GM21619 (cell line): ENCODE measurements around the gene RAB27A.

Source experiments
- ATAC-seq: cut with Tn5 transposase; IDR thresholded peaks from one replicate; pipeline ENCODE4 v1.9.1; 2021; ENCODE audit not compliant: unreplicated experiment

Gene RAB27A

DNA sequence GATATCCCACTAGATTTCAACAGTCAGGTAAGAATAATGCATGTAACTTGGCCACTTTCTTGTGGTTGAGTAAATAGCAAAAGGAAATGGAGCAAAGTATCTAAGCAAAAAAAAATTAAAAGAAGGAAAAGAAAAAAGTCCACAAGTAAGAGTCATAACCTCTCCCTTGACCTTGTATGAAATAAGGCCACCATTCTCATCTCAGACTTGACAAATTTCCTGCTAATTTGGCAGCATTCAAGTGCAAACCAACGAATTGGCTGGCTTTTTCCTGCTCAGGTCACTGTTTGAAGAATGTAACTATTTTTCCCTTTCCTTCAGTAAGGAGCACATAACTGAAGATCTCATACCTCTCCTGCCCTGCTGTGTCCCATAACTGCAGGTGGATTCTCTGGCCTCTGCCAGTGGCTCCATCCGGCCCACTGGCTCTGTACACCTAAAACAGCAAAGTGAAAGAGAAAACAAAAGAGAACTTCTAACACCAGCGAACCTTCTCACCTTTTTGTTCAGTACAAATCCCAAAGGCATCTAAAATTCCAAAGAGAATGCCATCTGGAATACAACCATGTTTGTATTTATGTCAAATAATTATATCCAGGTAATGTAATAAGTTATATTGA is 59.5 kb downstream of the RAB27A start:
- no peak for ATAC-seq

DNA sequence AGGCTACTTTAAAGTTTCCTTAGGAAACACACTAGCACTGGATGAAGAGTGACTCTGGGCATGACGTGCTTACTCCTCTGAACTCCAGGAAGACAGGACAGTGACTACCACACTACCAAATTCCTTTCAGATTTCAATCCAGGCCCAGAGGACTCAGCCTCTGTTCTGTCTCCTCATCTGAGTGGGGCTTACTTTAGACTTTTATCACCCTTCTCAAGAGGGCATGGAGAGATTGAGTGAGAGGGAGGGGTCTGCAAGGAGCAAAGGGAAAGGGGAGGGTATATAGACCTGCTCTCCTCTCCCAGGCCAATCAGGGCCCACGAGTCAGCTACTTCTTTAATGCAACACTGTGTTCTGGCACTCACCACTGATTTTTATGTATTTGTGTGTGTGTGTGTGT is 63.5 kb downstream of the RAB27A start:
- ATAC-seq = no peak

DNA sequence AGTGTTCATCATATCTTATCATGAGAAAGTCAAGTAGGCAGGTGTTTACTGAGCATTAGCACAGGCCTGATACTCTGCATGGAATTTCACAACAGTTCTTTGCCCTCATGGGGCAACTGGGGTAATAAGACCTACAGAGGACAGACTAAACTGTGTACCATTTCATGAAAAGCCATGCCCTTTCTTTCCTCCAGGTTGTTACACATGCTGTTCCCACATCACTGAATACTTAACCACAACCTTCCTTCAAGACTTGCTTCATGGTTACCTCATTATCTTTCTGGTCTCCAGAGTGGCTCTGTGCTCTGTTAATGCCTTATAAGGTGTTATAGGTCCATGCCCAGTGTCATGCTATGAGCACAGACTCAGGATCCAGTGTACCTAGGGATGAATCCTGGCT is 64.7 kb downstream of the RAB27A start:
- ATAC-seq = no peak

DNA sequence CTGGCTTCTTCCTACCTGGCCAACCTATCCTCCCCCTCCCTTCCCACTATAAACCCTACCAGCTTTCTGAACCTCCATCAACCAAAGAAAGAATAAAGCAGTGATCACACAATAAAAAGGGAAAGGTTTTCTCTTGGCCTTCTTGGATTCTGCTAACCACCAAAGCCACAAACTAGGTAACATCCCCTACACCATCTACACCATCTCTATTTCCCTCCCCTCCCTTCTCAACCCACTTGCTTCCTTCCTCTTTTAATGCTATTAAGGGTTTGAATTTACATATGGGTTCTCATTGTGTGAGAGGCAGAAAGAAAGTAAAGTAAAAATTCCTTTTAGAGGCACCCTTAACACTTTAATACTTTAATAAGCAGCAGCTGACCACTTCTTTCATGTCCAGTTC is 67.0 kb downstream of the RAB27A start:
- peak; percentile 58 for ATAC-seq

DNA sequence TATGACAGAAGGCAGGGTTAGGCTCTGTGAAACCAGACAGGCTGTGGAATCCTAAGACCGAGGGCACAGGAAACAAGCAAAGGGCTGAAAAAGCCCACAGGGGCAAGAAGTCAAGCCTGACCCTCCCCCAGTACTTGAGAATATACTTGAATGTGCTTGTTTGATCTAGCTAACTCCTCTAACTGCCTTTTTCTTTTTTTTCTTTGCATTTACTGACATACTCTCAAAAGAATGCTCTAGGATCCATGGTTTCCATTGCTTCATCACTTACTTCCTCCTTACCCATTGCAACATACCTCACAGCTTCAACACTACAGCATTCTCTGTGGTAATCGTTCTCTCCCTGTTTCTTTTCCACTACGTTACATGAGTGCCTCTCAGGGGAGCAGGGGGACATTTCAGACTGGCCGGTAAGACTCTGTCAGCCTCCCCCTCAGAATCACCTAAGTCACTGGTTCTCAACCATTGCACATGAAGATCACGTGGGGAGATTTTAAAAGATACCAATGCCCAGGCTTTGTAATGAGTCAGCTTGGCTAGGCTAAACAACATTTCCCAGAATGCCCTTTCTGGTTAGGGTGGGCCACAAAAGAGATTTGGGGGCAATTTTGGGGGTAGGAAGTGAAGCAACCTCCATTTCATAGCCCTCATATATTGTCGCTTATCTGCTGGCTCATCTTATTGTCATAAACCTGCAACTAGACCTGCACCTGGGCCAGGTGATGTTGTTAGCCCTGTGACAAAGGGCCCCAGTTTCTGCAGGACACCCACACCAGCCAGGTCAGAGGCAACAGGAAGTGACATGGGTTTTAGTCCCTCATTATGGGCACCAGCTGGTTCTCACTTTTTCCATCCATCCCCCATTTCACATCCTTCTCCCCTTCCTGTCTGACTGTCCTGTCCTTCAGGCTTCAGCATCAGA is 68.3 kb downstream of the RAB27A start:
- peak; percentile 38 for ATAC-seq

DNA sequence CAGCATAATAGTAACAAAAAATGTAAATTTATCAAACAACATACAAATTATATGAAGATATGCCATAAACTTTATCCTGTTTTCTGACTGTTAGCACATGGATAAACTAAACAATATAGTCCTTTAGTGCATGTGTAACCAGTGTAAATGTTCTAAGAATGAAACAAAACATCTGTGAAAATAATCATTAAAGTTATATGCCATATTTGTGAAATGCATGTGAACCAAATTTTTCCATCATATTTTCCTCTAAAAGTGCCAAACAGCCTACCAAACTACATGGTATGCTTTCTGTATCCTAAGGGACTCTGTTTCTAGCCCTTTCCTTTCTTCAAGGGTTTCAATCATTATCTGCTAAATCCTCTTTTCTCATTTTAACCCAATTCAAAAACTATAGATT is 69.0 kb downstream of the RAB27A start:
- no peak for ATAC-seq

DNA sequence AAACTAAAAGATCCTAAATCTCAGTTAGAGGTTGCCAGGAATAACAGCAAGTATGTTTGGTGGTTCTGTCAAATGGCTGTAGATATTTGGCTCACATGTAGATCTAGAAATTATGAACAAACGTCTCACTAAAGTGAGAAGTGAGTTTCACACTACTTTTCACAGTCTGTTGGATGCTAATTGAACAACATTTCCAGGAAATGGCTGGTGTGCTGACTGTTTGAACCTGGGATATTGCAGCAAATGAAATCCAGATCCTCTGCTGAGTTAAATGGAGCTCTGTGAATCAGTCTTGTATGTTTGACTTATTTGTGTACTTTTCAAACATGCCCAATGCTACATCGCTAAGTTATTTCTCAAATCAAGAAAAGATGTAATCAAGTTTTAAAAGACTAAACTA is 71.6 kb downstream of the RAB27A start:
- ATAC-seq = no peak

DNA sequence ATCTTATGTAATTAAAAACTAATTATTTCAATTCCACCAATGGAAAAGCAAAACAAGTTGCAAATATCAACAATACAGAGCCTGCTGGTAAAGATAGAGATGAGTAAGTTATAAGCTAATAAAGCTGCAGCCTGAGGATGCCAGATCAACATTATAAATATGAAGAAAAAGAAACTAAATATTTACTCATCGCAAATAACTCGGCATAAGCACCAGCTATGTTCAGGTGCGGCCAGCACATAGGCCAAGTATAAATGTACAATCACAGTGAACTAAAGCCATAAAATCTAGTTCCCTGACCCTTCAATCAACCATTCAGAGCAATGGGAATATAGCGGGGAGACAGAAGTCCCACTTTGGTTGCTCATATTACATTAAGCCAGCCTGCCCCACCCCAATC is 85.1 kb downstream of the RAB27A start:
- ATAC-seq = no peak

DNA sequence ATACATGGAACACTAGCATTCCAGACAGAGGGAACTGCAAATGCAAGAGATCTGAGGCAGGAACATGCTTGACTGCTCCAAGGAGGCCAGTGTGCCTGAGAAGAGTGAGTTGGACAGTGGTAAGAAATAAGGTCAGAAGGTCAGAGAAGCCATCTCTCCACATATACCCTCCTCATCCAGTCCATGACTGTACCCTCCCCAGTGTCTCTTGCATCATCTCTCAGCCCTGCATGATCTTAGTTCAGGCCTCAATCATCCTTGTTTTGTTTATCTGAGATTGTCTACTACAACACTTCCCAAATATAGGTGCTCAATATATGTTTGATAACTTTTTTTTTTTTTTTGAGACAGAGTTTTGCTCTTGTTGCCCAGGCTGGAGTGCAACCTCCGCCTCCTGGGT is 87.4 kb downstream of the RAB27A start:
- ATAC-seq = no peak

DNA sequence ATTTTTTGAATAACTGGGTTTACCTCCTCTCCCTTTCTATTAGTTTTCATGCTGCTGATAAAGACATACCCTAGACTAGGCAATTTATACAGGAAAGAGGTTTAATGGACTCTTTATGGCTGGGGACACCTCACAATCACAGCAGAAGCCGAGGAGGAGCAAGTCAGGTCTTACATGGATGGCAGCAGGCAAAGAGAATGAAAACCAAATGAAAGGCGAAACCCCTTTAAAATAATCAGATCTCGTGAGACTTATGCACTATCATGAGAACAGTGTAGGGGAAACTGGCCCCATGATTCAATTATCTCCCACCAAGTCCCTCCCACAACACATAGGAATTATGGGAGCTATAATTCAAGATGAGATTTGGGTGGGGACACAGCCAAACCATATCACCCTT is 90.9 kb downstream of the RAB27A start:
- no peak for ATAC-seq

DNA sequence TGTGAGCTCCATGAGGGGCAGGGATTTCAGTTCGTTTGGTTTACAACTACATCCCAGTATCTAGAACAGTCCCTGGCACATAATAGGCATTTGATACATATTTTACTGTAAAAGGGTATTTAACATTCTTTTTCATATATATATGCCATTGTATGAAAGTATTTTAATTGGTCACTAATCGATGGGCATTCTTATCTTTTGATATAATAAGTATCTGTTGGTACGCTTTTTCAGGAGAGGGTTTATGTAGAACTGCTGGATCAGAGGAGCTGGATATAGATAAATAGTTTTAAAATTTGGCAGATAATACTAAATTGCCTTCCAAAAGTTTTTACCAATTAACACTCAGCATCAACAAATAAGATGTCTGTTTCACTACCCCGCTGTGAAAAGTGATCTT is 91.9 kb downstream of the RAB27A start:
- ATAC-seq = no peak

DNA sequence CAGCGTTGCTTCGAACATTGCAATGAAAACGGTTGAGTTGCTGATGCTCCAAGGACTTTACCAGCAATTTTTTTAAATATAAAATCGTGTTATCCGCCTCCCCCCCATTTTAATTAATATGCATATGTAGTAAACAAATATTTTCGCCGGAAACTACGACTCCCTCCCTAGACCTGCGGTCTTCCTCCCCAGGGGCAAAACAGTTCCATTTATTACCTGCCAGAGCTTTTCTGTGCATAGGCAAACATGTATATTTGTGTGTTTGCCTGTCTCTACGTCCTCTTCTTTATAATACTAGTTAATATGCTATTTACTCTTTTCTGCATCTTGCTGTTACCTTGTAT is 92.3 kb downstream of the RAB27A start:
- peak; percentile 14 for ATAC-seq

DNA sequence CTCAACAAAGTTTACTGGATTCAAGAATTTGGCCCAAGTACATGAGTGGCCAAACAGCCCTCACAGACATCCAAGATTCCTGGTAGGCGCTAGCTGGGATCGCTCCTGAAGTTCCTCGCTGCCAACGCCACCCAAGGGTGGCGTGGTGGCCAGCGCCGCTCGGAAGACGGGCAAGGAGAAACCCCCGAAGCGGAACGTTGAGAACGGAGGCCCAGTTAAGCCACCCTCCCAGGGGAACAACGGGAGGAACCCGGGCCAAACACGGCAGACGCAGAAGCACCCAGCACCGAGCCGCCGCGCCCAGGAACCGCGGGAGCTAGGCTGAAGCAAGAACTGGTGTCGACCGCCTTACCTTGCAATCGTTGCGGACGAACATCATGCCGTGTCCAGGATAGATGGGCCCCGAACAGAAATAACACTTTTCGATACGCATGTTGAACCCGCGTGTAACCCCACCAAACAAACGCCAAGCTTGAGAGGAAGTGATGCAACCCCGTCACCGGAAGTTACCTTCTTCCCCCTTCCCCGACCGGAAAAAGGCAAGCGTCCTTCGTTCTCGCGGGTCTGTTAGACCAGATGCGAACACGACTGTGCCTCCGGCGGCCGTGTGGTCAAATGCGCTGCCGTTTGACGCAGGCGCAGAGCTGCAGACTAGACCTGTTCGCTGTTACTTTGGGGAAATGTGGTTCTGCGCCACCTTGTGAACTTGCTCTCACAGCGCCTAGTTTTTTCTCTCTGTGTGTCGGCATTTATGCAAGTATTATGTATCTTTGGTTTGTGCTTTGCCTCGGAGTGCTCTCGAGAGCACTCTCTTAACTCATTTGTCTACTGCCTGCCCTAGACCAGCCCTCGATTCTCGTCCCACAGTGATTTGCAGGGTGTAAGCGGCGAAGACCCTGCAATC is 92.9 kb downstream of the RAB27A start, which contains the start of gene RSL24D1:
RSL24D1 (minus strand) TSS at position 484 of the 904 bp plus-strand sequence; CDS start at position 433, 51 bp downstream.
- ATAC-seq = peak; percentile 97

DNA sequence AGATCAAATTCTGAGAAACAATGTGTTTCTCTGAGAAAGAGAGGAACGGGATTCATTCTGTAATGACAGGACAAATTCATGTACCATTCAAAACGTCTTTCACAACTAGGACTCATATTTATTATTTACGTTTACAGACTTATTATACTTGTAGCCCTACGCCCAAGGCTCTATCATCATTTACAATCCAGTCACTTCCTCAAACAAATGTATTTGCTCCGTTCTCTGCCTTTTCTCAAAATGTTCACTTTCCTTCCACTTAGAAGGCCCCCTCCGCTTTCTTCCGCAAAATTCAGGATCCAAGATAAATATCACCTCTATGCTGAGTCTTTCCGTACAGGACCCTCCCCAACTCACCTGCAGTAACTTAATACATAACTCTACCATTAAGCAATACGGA is 93.6 kb downstream of the RAB27A start:
- no peak for ATAC-seq

DNA sequence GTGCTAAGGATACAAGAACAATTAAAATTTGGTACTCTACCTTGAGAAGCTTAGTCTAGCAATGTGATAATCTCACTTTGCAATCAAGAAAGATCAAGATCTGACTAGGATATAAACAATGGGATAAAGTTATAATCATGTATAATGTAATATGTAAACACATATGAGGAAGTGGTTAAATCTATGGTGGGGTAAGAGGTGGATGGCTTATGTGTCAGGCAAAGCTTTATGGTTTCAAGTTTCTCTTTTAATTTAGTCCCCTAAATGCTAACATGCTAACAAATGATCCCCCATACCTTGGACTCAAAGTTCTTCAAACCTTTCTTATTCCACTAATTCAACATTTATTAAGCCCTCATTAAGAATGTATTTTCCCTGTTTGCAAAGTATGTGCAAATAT is 95.4 kb downstream of the RAB27A start:
- ATAC-seq = no peak

DNA sequence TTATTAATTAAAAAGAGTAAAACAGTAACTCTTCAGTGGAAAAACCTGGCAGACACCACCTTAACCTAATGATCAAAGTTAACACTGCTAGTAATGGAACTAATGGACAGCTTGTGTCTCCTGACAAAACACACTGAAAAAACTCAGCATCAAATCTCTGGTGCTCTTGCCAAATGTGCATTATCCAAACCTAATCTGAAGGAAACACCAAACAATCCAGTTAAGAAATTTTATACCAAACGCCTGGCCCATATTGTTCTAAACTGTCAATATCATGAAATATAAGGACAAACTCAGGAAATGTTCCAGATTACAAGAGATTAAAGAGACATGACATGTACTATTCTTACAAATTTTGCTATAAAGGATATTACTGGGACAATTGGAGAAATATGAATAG is 103.3 kb downstream of the RAB27A start:
- no peak for ATAC-seq

DNA sequence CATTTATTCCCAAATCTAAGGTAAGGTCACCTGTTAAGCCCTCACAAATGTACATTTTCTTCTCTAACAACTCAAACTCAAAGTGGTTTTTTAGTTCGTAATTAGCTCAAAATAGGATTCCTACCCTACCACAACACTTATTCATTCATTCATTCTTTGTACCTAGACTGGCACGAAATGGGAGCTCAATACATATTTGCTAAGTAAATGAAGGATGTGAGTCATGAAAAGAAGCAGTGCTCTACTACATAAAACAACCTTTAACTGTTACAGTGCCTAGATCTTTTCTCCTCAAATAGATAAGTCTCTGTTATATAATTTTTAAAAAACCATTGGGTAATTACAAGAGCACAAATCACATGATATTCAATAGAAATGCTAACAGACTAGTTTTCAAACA is 105.9 kb downstream of the RAB27A start:
- ATAC-seq = no peak

DNA sequence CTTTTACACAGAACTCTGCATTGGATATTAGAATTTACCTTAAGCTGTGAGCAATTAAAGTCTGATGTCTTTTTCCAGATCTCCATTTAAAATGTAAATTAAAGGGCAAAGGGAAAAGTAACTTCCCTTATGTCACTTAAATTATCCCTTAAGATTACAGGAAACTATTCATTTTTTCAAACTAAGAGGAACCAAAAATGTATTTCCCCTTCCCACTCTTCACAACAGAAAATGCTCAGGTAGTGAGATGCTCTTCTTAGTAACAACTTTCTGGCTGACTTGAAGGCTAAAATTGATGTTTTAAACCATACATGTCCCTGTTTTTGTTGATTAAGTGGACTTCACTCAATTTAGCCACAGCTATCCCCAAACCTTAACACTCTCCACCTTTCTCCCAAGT is 110.5 kb downstream of the RAB27A start:
- no peak for ATAC-seq

DNA sequence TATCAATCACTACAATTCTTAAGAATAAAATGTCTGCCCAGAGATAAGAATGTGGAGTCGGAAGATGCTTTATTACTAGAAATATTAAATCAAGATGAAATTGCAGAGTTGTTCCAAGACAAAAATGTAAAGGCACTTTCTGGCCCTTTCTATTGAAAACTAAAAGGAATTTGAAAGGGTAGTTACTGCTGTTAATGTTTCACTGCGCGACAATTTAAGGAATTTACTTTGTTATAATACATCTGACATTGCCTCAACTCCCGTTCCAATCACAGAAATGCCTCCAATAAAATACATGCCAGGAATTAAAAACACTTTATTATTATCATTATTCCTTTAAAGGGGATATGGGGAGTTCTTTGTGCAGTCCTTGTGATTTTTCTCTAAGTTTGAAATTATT is 119.3 kb downstream of the RAB27A start:
- ATAC-seq = no peak

DNA sequence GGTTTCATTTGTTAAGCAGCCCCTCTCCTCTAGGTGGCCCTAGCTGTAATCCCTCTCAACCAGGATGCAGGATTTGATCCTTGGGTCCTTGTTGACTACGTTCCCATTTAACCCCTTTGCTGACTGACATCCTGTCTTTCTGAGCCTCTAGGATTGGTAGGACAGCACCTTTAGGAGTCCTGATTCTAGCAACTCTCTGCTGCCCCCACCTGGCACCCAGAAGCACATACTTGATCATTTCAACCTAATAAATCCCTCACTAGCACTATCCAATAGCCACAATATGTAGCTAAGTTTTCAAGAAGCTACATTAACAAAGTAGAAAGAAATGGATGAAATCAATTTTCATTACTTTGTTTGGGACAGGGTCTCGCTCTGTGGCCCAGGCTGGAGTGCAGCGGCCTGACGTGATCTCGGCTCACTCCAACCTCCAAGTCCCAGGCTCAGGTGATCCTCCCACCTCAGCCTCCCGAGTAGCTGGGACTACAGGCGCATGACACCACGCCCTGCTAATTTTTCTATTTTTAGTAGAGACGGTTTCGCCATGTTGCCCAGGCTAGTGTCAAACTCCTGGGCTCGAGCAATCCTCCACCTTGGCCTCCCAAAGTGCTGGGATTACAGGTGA is 121.2 kb downstream of the RAB27A start:
- peak; percentile 81 for ATAC-seq

DNA sequence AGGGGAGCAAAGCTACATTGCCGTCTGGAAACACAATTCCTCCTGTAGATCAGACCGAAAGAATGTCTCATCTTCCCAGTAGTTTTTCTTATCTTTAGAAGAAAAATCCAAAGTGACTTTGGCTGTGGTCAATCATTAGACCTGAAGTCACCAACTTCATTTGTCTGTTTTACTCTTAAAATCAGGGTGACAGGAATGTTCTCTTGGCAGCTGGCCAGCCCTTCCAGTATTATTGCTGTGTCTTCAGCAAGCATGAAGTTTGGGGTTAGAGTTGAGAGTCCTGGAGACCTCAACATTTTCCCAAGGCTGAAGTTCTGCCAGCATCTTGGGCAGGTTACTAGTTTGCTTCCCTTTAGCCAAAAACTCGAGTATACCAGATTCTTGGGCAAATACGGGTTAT is 125.3 kb downstream of the RAB27A start:
- no peak for ATAC-seq
